Neural crest cell (in vitro differentiated cells): Measurements from ENCODE around the gene NR1H2. TPM values are rescaled to one million over a fixed set of nuclear protein-coding genes. Genes with fewer than 3 reads are reported as not detected.

ENCODE experiments used
- DNase-seq: peaks from one replicate; pipeline ENCODE4 v3.0.0; 2021; ENCODE audit warnings: low read depth, mixed read lengths, low spot score
- H3K27ac Mint-ChIP-seq: one replicate; pipeline ENCODE4 v1.8.0; 2021; ENCODE audit warnings: mild to moderate bottlenecking, mixed read lengths; ENCODE audit not compliant: unreplicated experiment
- H3K27me3 Mint-ChIP-seq: 2 replicates; pipeline ENCODE4 v1.8.0; 2021; ENCODE audit warnings: low read depth, mild to moderate bottlenecking, mixed read lengths
- H3K36me3 Mint-ChIP-seq: 2 replicates; pipeline ENCODE4 v1.8.0; 2021; ENCODE audit warnings: low read depth, mild to moderate bottlenecking, mixed read lengths
- H3K4me1 Mint-ChIP-seq: 2 replicates; pipeline ENCODE4 v1.8.0; 2021; ENCODE audit warnings: mixed read lengths
- H3K4me3 Mint-ChIP-seq: one replicate; pipeline ENCODE4 v1.8.0; 2021; ENCODE audit warnings: mild to moderate bottlenecking, mixed read lengths
- H3K9me3 Mint-ChIP-seq: 2 replicates; pipeline ENCODE4 v1.8.0; 2021; ENCODE audit warnings: mixed read lengths
- total RNA-seq: library from RNA; stranded (reverse); gene quantifications from 2 replicates; pipeline ENCODE4 v1.2.1, GENCODE V29; 2021
- TF ChIP-seq, protein P1 (sequence below): fragments of 200-600 bp; sonication (generic); conservative IDR thresholded peaks from 2 replicates; pipeline ENCODE4 v1.5.0; 2021; ENCODE audit warnings: antibody characterized with exemption, mild to moderate bottlenecking

Gene NR1H2
- total RNA-seq, 1 donor from 2014 or later: 22.8 TPM

DNA sequence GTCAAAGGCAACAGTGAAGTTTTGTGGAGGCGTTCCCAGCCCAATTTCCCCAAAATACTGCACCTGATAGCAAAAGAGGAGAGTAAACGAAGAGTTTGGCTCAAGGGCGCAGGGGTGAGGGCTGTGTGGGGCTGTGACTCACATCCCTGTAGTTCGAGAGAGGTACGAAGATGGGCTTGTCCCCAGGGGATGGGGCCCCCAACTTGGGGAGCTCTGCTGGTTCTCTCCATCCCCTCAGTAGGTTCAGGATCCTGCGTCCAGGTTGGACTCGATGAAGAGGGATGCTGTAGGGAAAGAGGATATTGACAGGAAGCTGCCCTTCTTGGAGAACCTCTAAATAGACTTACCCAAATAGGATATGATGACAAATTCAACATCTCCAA, 14.2 kb upstream of the NR1H2 start:
- Mint-ChIP-seq H3K27me3 (peaks cover 15% of the 10 kb centered on the region), H3K9me3 (peaks cover 9% of the 10 kb centered on the region), H3K4me3 (no peak overlapping the region), H3K4me1 (peaks cover 2% of the 10 kb centered on the region), H3K36me3 (peaks cover 8% of the 10 kb centered on the region), H3K27ac (no peak overlapping the region)
- TF ChIP-seq, protein P1, sequence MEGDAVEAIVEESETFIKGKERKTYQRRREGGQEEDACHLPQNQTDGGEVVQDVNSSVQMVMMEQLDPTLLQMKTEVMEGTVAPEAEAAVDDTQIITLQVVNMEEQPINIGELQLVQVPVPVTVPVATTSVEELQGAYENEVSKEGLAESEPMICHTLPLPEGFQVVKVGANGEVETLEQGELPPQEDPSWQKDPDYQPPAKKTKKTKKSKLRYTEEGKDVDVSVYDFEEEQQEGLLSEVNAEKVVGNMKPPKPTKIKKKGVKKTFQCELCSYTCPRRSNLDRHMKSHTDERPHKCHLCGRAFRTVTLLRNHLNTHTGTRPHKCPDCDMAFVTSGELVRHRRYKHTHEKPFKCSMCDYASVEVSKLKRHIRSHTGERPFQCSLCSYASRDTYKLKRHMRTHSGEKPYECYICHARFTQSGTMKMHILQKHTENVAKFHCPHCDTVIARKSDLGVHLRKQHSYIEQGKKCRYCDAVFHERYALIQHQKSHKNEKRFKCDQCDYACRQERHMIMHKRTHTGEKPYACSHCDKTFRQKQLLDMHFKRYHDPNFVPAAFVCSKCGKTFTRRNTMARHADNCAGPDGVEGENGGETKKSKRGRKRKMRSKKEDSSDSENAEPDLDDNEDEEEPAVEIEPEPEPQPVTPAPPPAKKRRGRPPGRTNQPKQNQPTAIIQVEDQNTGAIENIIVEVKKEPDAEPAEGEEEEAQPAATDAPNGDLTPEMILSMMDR: no peak
- no peak for DNase-seq

DNA sequence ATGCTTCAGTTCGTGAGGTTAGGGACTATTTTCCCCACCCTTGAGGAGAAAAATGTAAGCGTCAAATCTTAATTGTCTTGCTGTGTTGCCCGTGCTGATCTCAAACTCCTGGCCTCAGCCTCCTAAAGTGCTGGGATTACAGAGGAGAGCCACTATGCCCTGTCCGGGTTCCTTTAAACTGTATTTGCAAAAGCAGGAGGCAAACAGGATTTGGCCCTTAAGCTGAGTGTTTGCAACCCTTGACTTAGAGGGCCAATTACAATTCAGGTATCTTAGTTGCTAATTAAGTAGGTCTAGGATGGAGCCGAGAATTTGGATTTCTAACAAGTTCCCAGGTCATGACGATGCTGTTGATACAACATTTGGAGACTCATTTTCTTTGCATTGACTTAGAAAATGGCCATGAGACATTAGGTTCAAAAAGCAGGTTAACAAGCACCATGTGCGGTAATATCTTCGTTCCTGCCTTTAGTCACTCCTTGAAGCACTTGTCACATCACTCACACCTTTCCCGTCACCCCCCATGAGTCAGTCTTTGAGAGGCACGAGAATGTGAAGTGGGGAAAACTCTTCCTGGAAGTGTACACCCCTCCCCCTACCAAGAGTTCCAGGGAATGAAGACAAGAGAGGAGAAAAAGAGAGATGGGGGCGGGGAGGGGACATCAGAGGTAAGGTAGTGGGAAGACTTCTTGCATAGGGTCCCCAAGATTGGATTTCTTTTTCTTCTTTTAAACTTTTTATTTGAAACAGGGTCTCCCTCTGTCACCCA, 13.4 kb upstream of the NR1H2 start:
- H3K27ac Mint-ChIP-seq: no peak overlapping the region

DNA sequence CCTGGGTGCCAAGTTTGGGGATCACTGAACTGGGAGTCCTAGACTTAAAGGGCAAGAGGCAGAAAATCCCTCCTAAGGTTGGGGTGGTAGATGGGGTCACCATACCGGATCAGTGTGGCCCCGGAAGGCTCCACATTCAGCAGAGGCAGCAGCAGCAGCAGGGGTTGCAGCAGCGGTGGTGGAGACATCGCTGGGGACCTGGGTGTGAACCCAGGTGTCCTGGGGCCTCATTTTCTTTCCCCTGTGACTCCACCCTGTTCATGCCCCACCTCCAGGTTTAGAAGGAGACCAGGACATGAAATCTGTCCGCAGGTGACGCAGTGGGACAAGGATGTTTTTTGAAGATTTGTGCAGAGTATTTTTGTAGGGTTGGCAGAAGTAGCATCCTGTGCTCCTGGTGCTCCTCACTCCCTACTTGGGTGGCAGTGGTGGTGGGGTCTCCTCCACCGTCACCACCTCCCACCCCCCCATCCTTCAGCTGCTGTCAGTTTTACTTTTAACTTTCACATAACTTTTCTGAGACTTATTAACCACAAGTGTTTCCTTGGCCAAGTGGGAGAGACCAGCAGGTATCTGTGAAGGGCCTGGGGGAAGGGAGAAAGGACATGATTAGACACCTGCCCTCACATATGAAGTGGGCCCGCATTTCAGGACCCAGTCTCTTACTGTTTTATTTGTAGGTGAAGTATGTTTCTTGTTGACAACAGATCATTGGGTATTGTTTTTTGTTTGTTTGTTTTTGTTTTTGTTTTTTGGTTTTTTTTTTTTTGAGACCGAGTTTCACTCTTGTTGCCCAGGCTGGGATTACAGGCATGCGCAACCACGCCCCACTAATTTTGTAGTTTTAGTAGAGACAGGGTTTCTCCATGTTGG, 10.6 kb upstream of the NR1H2 start, which contains the start of gene NAPSA:
Gene NAPSA (minus strand): TSS at position 206 of the 873 bp plus-strand sequence. CDS start 18 bp downstream, at position 188.
- H3K36me3 Mint-ChIP-seq: peaks cover under 1% of the 10 kb centered on the region
- TF ChIP-seq, protein P1: no peak
- H3K9me3 Mint-ChIP-seq: peaks cover 2% of the 10 kb centered on the region
- H3K4me1 Mint-ChIP-seq: peaks cover 13% of the 10 kb centered on the region
- no peak within 1 kb of the TSS for H3K4me3 Mint-ChIP-seq
- no peak within 1 kb of the TSS for H3K27ac Mint-ChIP-seq
- no peak for DNase-seq
- peaks cover 21% of the 10 kb centered on the region for H3K27me3 Mint-ChIP-seq

More for the DNA sequence above, 13.4 kb upstream of the NR1H2 start:
- no peaks in the 10 kb centered on the region for H3K4me1 Mint-ChIP-seq
- peaks cover 15% of the 10 kb centered on the region for H3K27me3 Mint-ChIP-seq
- no peak overlapping the region for H3K4me3 Mint-ChIP-seq
- peaks cover 9% of the 10 kb centered on the region for H3K9me3 Mint-ChIP-seq
- TF ChIP-seq, protein P1: no peak
- H3K36me3 Mint-ChIP-seq: peaks cover 8% of the 10 kb centered on the region
- DNase-seq: no peak

DNA sequence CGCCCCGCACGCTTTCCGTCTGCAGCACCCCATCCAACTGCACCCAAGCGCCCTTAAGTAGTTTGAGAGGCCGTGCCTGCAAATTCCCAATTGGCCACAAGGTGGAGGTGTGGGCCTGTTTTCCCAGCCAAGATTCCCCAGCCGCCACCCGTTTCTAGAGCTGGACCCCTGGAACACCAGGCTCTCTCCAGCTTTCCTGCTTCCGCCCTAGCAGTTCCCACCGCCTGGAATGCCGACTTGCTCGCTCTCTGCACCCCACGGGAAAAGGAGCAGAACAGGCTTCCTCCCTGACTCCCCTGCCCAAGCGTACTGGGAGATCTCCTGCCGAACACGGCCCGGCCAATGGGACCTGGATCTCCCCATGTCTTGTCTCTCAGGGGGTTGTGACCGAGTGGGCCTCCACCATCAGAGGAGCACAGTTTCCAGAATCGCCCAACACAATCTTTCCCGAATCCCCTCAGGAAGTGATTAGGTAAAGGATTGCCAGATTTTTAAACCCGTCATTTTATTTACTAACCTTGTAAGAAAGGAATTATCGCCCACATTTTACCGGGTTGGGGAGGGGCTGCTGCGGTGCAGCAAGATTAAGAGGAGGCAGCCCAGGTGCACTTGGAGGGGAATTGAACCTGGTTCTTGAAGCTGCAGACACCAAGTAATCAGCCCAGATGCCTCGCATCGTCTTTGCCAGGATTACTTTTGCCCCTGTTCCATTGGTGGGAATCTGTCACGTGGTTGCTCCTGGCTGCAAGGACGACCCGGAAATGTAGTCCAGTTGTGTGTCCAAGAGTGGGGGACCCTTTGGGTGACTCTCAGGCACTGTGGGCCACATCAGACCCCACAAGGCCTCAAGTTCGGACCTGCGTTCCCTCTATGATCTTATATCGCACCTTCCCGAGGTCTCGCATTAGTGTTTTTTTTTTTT, 7.3 kb upstream of the NR1H2 start:
- peaks cover 13% of the 10 kb centered on the region for H3K4me1 Mint-ChIP-seq
- H3K27me3 Mint-ChIP-seq: peaks cover 9% of the 10 kb centered on the region
- no peaks in the 10 kb centered on the region for H3K36me3 Mint-ChIP-seq
- DNase-seq: peak; percentile 82
- peak overlapping the region; percentile 93 for H3K27ac Mint-ChIP-seq
- no peaks in the 10 kb centered on the region for H3K9me3 Mint-ChIP-seq
- TF ChIP-seq, protein P1: peak; percentile 92
- peak overlapping the region; percentile 93 for H3K4me3 Mint-ChIP-seq
